ENCODE data around the gene LDB2. TPM values are rescaled to one million over a fixed set of nuclear protein-coding genes. Genes with fewer than 3 reads are reported as not detected.

Gene LDB2
- total and polyA plus RNA-seq, 2 of the 8 experiments (the other 6 are each of a cell fraction or from before 2014, with no cell fraction given) = 57.0 to 140 TPM

DNA sequence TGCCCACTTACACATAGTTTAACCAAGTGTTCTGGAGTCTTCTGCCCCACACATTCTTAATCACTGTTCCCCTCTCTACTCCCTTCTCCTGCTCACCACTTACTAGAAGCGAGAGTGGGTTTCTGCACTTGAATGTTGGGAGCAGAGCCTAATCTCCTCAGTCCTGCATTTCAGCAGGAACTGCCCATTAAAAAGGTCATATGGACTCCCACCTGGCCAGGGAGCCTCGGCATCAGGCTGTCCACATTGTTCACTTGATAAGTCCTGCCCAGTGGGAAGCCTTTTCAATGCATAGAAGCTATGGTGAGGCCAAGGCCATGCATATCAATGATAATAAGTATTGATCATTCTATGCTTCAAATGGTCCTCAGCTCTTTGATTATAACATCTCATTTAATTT lies 144.3 kb downstream of the LDB2 start:
- no peak overlapping the region for H3K23ac ChIP-seq (ENCODE audit: insufficient read length)

More for the DNA sequence above, 144.3 kb downstream of the LDB2 start:
- Histone ChIP-seq H4K5ac (ENCODE audit: insufficient read length, low read depth, low read length) (no peak overlapping the region), H2BK120ac (replicated peaks; ENCODE audit: low read depth, low read length) (no peak overlapping the region), H3K14ac (ENCODE audit: insufficient read length) (no peak overlapping the region), H4K20me1 (replicated peaks in 1 of 2; ENCODE audit: control insufficient read depth in 1 of 2, insufficient read depth in 2 of 2, low read length in 2 of 2) (no peaks in the 10 kb centered on the region), H3K27me3 (replicated peaks in 1 of 4; ENCODE audit: control insufficient read depth in 3 of 4, extremely low read depth in 1 of 4, insufficient read depth in 3 of 4, low read length in 3 of 4) (no peaks in the 10 kb centered on the region), H3K36me3 (ENCODE audit: control insufficient read depth in 2 of 4, insufficient read depth in 4 of 4, low read length in 3 of 4) (peaks cover 0 to 7% (median under 1%) of the 10 kb centered on the region in 4 experiments; a peak in 3 of 8 replicates), H3K4ac (replicated peaks; ENCODE audit: insufficient read length, low read depth, low read length) (no peak overlapping the region), H3K9ac (replicated peaks in 1 of 4; ENCODE audit: extremely low read depth in 1 of 4, low read depth in 3 of 4, low read length in 3 of 4) (no peak overlapping the region), H3K4me2 (ENCODE audit: insufficient read depth in 1 of 2, low read depth in 2 of 2, low read length in 2 of 2) (peak overlapping the region in 1 of 2 experiments; percentile 5; a peak in 2 of 4 replicates), H3K79me2 (ENCODE audit: control insufficient read depth in 1 of 2, insufficient read depth in 2 of 2, low read length in 2 of 2) (no peaks in the 10 kb centered on the region), H2BK20ac (ENCODE audit: low read length) (no peak overlapping the region), H2AK5ac (ENCODE audit: low read depth, low read length) (no peak overlapping the region), H4K8ac (ENCODE audit: extremely low read depth, insufficient read depth, low read length) (no peak overlapping the region), H3K56ac (replicated peaks; ENCODE audit: insufficient read length, low read depth, low read length) (no peak overlapping the region), H2AFZ (ENCODE audit: low read length) (no peak overlapping the region), H3K9me3 (ENCODE audit: insufficient read depth in 2 of 2, low read depth in 1 of 2, low read length in 1 of 2) (no peaks in the 10 kb centered on the region), H3K4me1 (replicated peaks in 1 of 4; ENCODE audit: control insufficient read depth in 3 of 4, insufficient read depth in 4 of 4, low read length in 3 of 4) (peaks cover 0 to 5% (median 4%) of the 10 kb centered on the region in 4 experiments; a peak in 4 of 7 replicates), H2BK12ac (ENCODE audit: low read depth, low read length) (no peak overlapping the region), H3K23me2 (ENCODE audit: low read depth, low read length) (no peaks in the 10 kb centered on the region), H3K4me3 (ENCODE audit: extremely low read depth in 1 of 4, insufficient read depth in 2 of 4, low read depth in 3 of 4, low read length in 4 of 4) (no peak overlapping the region), H2BK15ac (ENCODE audit: low read length) (no peak overlapping the region), H2BK5ac (ENCODE audit: low read depth, low read length) (no peak overlapping the region), H3K18ac (ENCODE audit: extremely low read depth, low read length) (no peak overlapping the region), H3K27ac (ENCODE audit: low read depth, low read length) (no peak overlapping the region), H4K91ac (replicated peaks; ENCODE audit: insufficient read length, low read length) (no peak overlapping the region), H3K79me1 (ENCODE audit: low read depth, low read length) (no peaks in the 10 kb centered on the region; the same call in 1 of the 2 replicates)
- 75% methylated on average over 2 of the region's 2 CpGs; no CpG with 5 or more reads in 1 of the 2 experiments for WGBS, 2 experiments (ENCODE audit: extremely low coverage in 1 of 2, insufficient coverage in 1 of 2, insufficient read length in 1 of 2, insufficient replicate concordance in 2 of 2, low coverage in 1 of 2, low lambda C conversion rate in 2 of 2, missing lambda C conversion rate in 1 of 2)
- CTCF ChIA-PET (ENCODE audit: partially characterized antibody) = interaction anchor here (0.6 to 1.5 kb wide), 3 partner anchors 250 to 481 kb away, joined by 3 to 4 read pairs (median 3); no protein-coding TSS in a partner anchor
- no peak for FAIRE-seq
- POLR2A ChIA-PET (ENCODE audit: partially characterized antibody) = no interaction called here
- no peak for DNase-seq (ENCODE audit: low read depth in 1 of 2, low spot score in 2 of 2)

Data from H1 (cell line).